Effector memory CD8-positive, alpha-beta T cell (primary cell): ENCODE measurements around the gene MICAL3.
"Not testable (repeated sequence)": the region's sequence is repeated elsewhere in the genome, so short reads cannot be mapped to it uniquely, and the experiment has no call there.

Source experiments
- ATAC-seq: fragments of 150-1000 bp; cut with Tn5 transposase; replicated peaks from 2 replicates; pipeline ENCODE4 v1.10.0; 2021; ENCODE audit warnings: mild to moderate bottlenecking, moderate library complexity
- DNase-seq, 3 experiments: peaks; one replicate each; pipeline ENCODE4 v3.0.0; 2021
- H3K27ac Mint-ChIP-seq, 2 donors: one replicate each; pipeline ENCODE4 v1.8.0; 2022; ENCODE audit warnings: mild to moderate bottlenecking in 2 of 2, mixed read lengths in 2 of 2, moderate library complexity in 2 of 2
- H3K27me3 Mint-ChIP-seq, 2 donors: one replicate each; pipeline ENCODE4 v1.8.0; 2022; ENCODE audit warnings: mixed read lengths in 2 of 2
- H3K36me3 Mint-ChIP-seq: one replicate; pipeline ENCODE4 v1.8.0; 2022; ENCODE audit warnings: mild to moderate bottlenecking, moderate library complexity, mixed read lengths; ENCODE audit not compliant: insufficient read depth
- H3K4me1 Mint-ChIP-seq, 2 donors: one replicate each; pipeline ENCODE4 v1.8.0; 2022; ENCODE audit warnings: low read depth in 2 of 2, mixed read lengths in 2 of 2
- H3K4me3 Mint-ChIP-seq, 2 donors: one replicate each; pipeline ENCODE4 v1.8.0; 2022; ENCODE audit warnings: mild to moderate bottlenecking in 2 of 2, mixed read lengths in 2 of 2, moderate library complexity in 2 of 2
- H3K9me3 Mint-ChIP-seq, 2 donors: one replicate each; pipeline ENCODE4 v1.8.0; 2022; ENCODE audit warnings: mixed read lengths in 2 of 2

The MICAL3 gene

GRCh38 chr22:18065256-18065655, 40.9 kb upstream of the MICAL3 start:
- H3K9me3 Mint-ChIP-seq, result no peaks in the 10 kb centered on the region
- H3K4me1 Mint-ChIP-seq, result no peaks in the 10 kb centered on the region
- no peak overlapping the region for H3K4me3 Mint-ChIP-seq

GRCh38 chr22:18064636-18065035, 40.3 kb upstream of the MICAL3 start:
- DNase-seq (no peak), ATAC-seq (no peak)
- H3K27me3 Mint-ChIP-seq, result peaks cover 55 to 59% of the 10 kb centered on the region in 2 donors
- no peak overlapping the region for H3K27ac Mint-ChIP-seq
- H3K4me3 Mint-ChIP-seq, result no peak overlapping the region
- H3K9me3 Mint-ChIP-seq, result no peaks in the 10 kb centered on the region
- H3K36me3 Mint-ChIP-seq, result no peaks in the 10 kb centered on the region
- no peaks in the 10 kb centered on the region for H3K4me1 Mint-ChIP-seq

More at GRCh38 chr22:18065256-18065655, 40.9 kb upstream of the MICAL3 start:
- ATAC-seq (no peak), DNase-seq (no peak)
- H3K27ac Mint-ChIP-seq, result no peak overlapping the region
- no peaks in the 10 kb centered on the region for H3K36me3 Mint-ChIP-seq
- peaks cover 51 to 59% of the 10 kb centered on the region in 2 donors for H3K27me3 Mint-ChIP-seq

- H3K9me3 Mint-ChIP-seq, ATAC-seq, H3K27ac Mint-ChIP-seq, H3K4me1 Mint-ChIP-seq, DNase-seq, H3K4me3 Mint-ChIP-seq, H3K36me3 Mint-ChIP-seq: not testable (repeated sequence)
- peaks cover 49 to 52% of the 10 kb centered on the region in 2 donors for H3K27me3 Mint-ChIP-seq
Observed at GRCh38 chr22:18063715-18064114, 39.4 kb upstream of the MICAL3 start.

- Mint-ChIP-seq H3K27me3 (peaks cover 45 to 48% of the 10 kb centered on the region in 2 donors), H3K9me3 (no peaks in the 10 kb centered on the region), H3K4me1 (no peaks in the 10 kb centered on the region), H3K27ac (no peak overlapping the region), H3K36me3 (no peaks in the 10 kb centered on the region), H3K4me3 (no peak overlapping the region)
- no peak for DNase-seq
- no peak for ATAC-seq
Observed at GRCh38 chr22:18063306-18063705, 38.9 kb upstream of the MICAL3 start.

- Mint-ChIP-seq H3K27me3 (peaks cover 36 to 39% of the 10 kb centered on the region in 2 donors), H3K9me3 (no peaks in the 10 kb centered on the region), H3K36me3 (no peaks in the 10 kb centered on the region), H3K4me3 (no peak overlapping the region), H3K4me1 (no peaks in the 10 kb centered on the region), H3K27ac (no peak overlapping the region)
- DNase-seq, result no peak
- no peak for ATAC-seq
Observed at GRCh38 chr22:18062421-18062820, 38.1 kb upstream of the MICAL3 start.

GRCh38 chr22:18060646-18061620, 36.6 kb upstream of the MICAL3 start:
- H3K9me3 Mint-ChIP-seq, result no peaks in the 10 kb centered on the region
- no peak overlapping the region for H3K4me3 Mint-ChIP-seq
- H3K4me1 Mint-ChIP-seq, result no peaks in the 10 kb centered on the region

GRCh38 chr22:18059991-18060390, 35.6 kb upstream of the MICAL3 start:
- Mint-ChIP-seq H3K27ac (no peak overlapping the region), H3K27me3 (peaks cover 14% of the 10 kb centered on the region in 2 donors), H3K36me3 (no peaks in the 10 kb centered on the region), H3K4me3 (no peak overlapping the region), H3K9me3 (no peaks in the 10 kb centered on the region), H3K4me1 (no peaks in the 10 kb centered on the region)
- ATAC-seq, result no peak
- DNase-seq, result no peak

More at GRCh38 chr22:18060646-18061620, 36.6 kb upstream of the MICAL3 start:
- no peaks in the 10 kb centered on the region for H3K36me3 Mint-ChIP-seq
- ATAC-seq (no peak), DNase-seq (no peak)
- peaks cover 24% of the 10 kb centered on the region in 2 donors for H3K27me3 Mint-ChIP-seq
- H3K27ac Mint-ChIP-seq, result no peak overlapping the region

GRCh38 chr22:18059473-18059872, 35.1 kb upstream of the MICAL3 start:
- Mint-ChIP-seq H3K4me1 (no peaks in the 10 kb centered on the region), H3K27ac (no peak overlapping the region), H3K9me3 (no peaks in the 10 kb centered on the region), H3K27me3 (peaks cover 9% of the 10 kb centered on the region in 2 donors), H3K4me3 (no peak overlapping the region), H3K36me3 (no peaks in the 10 kb centered on the region)
- ATAC-seq (no peak), DNase-seq (no peak)

GRCh38 chr22:18059094-18059417, 34.7 kb upstream of the MICAL3 start:
- no peak for ATAC-seq
- no peak overlapping the region for H3K27ac Mint-ChIP-seq
- no peak overlapping the region for H3K4me3 Mint-ChIP-seq
- DNase-seq, result no peak
- H3K36me3 Mint-ChIP-seq, result no peaks in the 10 kb centered on the region
- no peaks in the 10 kb centered on the region for H3K9me3 Mint-ChIP-seq
- H3K4me1 Mint-ChIP-seq, result no peaks in the 10 kb centered on the region
- peaks cover 5% of the 10 kb centered on the region in 2 donors for H3K27me3 Mint-ChIP-seq

GRCh38 chr22:18058371-18059093, 34.2 kb upstream of the MICAL3 start:
- ATAC-seq (no peak), DNase-seq (no peak)
- H3K4me1 Mint-ChIP-seq, result no peaks in the 10 kb centered on the region
- H3K27me3 Mint-ChIP-seq, result peaks cover 0 to 5% of the 10 kb centered on the region in 2 donors
- H3K9me3 Mint-ChIP-seq, result no peaks in the 10 kb centered on the region
- H3K4me3 Mint-ChIP-seq, result no peak overlapping the region
- H3K27ac Mint-ChIP-seq, result no peak overlapping the region
- no peaks in the 10 kb centered on the region for H3K36me3 Mint-ChIP-seq

GRCh38 chr22:18057568-18058209, 33.3 kb upstream of the MICAL3 start:
- H3K9me3 Mint-ChIP-seq, result no peaks in the 10 kb centered on the region
- peak; percentile 62 for ATAC-seq

GRCh38 chr22:18056807-18057474, 32.6 kb upstream of the MICAL3 start:
- ATAC-seq, result peak; percentile 44
- no peaks in the 10 kb centered on the region for H3K9me3 Mint-ChIP-seq
- H3K4me1 Mint-ChIP-seq, result no peaks in the 10 kb centered on the region
- H3K36me3 Mint-ChIP-seq, result no peaks in the 10 kb centered on the region
- H3K27me3 Mint-ChIP-seq, result peaks cover 0 to 5% of the 10 kb centered on the region in 2 donors
- H3K27ac Mint-ChIP-seq, result peak overlapping the region in 1 of 2 donors; percentile 16
- no peak for DNase-seq
- no peak overlapping the region for H3K4me3 Mint-ChIP-seq

More at GRCh38 chr22:18057568-18058209, 33.3 kb upstream of the MICAL3 start:
- Mint-ChIP-seq H3K27ac (no peak overlapping the region), H3K4me3 (no peak overlapping the region), H3K4me1 (no peaks in the 10 kb centered on the region), H3K36me3 (no peaks in the 10 kb centered on the region), H3K27me3 (peaks cover 0 to 5% of the 10 kb centered on the region in 2 donors)
- DNase-seq, result no peak

GRCh38 chr22:18056161-18056666, 31.9 kb upstream of the MICAL3 start:
- peak overlapping the region in 1 of 2 donors; percentile 16 for H3K27ac Mint-ChIP-seq
- peaks cover 0 to 5% of the 10 kb centered on the region in 2 donors for H3K27me3 Mint-ChIP-seq
- H3K36me3 Mint-ChIP-seq, result no peaks in the 10 kb centered on the region
- DNase-seq (no peak), ATAC-seq (no peak)
- no peaks in the 10 kb centered on the region for H3K4me1 Mint-ChIP-seq
- H3K9me3 Mint-ChIP-seq, result no peaks in the 10 kb centered on the region
- no peak overlapping the region for H3K4me3 Mint-ChIP-seq
